ENCODE results near the gene FOXN3.
"Not testable (repeated sequence)": the region's sequence is repeated elsewhere in the genome, so short reads cannot be mapped to it uniquely, and the experiment has no call there.

Gene FOXN3

DNA sequence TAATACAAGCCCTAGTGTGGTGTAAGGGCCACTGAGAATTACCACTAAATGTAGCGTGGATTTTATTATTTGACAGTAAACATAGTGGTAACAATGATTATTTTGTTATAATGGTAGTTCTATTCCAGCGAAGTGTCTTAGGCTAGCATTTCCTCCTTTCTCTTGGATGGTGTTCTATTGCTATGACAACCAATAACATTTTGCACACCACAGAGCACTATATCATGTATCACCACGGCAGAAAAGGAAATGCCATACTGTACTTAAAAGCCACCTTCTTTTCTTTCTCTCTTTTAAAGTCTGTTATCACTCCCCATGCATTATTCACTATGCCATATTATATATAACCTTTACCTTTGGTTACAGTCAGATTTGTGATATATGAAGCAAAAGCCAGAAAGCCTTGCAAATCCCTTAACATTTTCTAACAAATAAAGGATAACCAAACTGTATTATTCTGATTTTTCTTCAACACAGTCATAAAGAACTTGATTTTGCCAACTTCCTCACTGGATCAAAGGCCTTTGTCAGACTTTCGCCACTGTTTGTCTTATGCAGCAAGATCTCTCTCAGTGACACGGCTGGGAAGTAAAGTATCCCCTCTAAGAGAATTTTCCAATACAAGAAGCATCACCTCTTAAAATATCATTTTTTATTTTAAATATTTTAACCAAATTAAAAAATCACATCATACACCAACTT, 195.8 kb downstream of the FOXN3 start:
- no peak for DNase-seq

DNA sequence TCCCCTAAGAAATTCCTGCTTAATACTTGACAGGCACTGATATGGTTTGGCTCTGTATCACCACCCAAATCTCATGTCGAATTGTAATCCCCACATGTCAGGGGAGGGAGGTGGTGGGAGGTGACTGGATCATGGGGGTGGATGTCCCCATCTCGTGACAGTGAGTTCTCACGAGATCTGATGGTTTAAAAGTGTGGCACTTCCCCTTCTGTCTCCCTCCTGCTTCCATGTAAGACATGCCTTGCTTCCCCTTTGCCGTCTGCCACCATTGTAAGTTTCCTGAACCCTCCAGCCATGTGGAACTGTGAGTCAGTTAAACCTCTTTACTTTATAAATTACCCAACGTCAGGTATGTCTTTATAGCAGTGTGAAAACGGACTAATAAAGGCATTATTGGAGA, 198.0 kb downstream of the FOXN3 start:
- DNase-seq = no peak

DNA sequence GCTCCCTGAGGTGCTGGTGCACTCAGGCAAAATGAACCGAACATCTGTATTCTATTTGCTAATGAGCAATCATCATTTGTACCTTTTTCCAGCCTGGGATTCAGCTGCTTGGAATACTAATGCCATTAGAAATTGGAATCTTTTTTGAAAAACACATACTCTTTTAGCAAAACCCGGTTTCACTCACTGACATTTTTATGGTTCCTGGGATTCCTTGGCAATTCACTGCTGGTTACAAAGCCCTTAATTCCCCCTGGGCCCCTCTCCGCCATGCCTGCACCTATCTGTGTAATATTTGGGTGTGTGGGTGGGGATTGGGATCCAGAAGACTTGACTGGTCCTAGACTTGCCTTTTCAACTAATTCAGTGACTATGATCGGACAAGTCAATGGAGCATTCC, 199.1 kb downstream of the FOXN3 start:
- no peak for DNase-seq

DNA sequence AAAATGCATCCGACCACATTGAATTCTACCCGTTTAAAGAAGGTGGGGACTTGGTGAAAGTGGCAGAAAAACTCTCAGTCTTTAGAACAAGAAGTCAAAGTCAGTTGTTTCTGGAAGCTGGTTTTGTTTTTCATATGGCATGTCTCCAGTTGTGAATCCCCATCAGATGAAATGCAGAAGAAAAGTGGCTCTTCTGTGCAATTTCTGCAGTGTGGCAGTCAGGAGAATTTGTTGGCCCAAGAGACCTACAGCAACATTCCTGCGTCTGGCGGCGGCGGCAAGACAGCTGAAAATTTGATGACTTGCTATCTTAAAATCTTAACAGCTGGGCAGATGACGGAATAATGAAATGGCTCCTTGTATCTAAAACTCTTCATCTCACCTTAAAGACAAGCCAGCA, 201.5 kb downstream of the FOXN3 start:
- DNase-seq = no peak

DNA sequence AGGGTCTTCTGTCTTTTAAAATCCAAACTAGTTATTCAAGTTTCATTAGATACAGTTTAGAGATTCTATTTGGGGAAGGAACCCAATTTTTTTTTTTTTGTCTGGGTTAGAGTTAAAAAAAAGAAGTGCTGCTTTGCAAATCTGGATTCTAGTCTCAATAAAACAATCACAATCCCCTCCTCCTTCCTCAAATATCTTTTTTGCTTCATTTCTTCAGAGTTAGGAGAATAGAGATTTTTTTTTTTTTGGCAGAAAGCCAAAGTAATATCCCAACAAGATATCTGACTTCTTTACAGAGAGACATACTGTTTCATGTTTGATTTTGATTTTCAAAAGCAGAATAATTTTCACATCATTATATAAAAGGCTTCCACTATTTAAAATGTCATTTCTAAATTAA, 201.9 kb downstream of the FOXN3 start:
- no peak for DNase-seq

DNA sequence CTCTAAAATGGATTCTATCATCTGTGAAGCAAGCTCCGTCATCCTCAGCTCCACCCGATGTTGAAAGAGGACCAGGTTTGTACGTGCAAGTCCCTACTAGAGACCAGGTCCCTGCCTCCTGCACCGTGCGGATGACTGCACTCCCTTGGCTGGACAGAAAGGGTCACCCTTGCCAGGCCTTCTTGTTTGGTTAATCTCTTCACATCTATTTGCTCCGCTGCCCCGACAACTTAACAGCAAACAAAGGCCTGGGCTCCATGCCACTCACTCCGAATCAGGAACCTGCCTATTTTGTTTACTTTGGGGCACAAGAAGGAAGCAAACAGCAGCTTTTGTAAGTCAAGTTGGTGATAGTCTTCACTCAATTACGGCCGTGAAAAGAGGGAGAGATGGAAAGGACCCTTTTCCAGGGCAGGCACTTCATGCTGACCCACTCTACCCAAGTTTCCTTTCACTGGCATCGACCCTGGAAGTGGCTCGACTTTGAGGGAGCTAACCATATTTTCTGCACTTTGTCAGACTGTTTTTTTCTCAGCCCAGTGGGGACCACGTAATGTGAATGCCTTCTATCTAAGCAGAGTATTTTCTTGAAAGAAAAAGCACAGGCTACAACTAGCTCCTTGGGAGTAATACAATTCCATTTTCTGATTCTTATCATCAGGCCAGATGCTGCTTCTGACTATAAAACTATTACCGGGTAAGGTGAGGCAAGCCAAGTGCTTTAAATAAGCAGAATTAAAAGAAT, 202.6 kb downstream of the FOXN3 start:
- no peak for DNase-seq

DNA sequence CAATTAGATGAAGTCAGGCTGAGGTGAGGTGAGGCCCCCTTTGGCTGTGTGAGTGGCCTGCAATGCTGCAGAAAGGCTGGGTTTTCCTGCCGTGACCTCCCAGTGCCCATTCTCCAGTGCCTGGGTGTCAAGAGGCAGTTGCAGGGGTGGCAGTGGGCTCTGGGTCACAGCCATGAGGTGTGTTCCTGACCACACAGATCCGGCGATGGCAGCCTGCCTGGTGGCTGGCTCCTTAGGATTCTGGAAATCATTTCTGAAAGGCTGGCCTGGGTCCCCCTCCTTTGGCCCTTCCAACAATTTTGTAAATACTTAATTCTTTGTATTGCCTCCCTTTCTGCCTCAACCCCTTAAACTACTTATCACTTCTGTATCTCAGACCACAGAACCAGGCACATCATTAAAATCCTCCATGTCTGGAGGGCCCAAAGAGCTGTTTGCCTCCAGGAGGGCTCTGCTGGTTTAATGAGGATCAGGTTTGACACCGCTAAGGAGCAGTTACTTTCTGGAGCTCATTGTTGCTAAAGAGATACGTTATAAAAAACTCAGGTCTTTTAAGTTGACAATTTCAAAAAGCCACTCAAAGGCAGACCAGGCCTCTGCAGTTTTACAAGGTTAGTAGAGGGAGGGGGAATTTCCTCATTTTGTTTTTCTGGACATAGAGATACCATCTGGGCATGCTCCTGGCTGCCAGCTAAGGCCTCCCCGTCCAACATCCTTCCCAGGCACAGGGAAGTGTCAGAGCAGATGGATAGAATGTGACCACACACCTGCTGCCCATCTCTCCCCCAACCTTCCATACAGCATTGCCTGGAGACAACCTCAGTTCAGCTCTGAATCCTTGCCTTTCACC, 204.4 kb downstream of the FOXN3 start:
- DNase-seq = no peak

GRCh38 chr14:89209558-89209957, 207.5 kb downstream of the FOXN3 start:
- DNase-seq = no peak

DNA sequence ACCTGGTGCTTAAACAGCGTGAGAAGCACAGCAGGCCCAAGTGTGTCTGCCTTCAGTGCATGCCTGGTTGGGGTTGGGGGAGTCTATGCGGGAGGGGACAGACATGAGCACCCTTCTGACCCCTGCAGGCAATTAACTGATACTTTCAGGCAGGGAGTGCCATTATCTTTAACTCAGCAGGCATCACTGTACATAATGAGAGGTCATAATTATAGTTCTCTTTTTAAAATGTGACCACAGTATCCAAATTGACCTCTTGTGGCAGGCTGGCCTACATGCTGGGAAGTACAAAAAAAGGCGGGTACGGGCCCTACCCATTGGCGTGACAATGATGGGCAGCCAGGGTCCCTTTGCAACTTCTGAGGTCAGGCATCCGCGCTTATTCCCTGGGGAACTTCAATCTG, 209.1 kb downstream of the FOXN3 start:
- DNase-seq = no peak

- no peak for DNase-seq
These were observed 210.5 kb downstream of the FOXN3 start for GRCh38 chr14:89206389-89207031.

- no peak for DNase-seq
These were observed 211.8 kb downstream of the FOXN3 start for GRCh38 chr14:89205137-89205740.

DNA sequence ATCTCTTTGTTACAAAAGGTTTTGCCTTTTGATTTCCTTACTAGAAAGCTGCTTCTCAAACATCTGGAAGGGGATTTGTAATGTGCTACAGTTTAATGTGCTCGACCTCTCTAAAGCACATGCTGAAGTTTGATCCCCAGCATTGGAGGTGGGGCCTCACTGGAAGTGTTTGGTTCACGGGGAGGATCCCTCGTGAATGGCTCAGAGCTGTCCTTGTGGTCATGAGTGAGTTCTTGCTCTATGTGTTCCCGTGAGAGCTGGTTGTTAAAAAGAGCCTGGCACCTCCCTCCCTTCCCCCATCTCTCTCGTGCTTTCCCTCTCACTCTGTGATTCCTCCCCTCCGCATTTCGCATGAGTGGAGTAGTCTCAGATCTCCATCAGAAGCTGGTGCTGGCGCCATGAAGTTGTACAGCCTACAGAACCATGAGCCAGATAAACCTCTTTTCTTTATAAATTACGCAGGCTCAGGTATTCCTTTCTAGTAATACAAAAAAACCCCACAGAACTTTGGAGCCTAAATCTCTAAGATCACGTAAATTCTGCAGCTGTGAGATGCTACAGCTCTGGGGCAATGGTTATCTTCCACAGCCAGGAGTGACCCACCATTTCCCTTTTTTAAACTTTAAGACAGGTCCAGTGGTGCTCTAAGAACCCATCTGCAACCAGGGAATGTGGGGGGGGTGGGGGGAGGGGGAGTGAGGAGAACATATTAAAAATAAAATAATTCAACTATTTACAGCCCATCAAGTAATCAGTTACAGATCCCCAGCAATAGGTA, 214.4 kb downstream of the FOXN3 start:
- no peak for DNase-seq

DNA sequence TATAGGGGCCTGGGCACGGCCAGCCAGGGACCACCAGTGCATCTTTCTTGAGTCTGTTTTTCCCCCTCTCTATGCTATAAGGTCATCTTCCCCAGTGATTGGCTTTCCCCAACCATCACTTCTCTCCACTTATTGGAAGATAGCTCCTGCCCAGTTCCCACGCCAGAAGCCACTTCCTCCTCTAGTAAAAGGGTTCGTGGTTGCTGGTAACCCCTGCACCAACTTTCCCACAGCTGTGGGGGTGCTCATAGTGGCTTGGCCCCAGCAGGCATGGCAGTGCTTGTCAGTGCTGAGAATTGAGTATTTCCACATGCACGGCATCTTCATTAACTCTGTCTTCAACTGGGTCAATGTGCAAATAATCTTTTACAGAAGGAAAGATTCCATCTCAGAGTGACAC, 215.4 kb downstream of the FOXN3 start:
- no peak for DNase-seq

DNA sequence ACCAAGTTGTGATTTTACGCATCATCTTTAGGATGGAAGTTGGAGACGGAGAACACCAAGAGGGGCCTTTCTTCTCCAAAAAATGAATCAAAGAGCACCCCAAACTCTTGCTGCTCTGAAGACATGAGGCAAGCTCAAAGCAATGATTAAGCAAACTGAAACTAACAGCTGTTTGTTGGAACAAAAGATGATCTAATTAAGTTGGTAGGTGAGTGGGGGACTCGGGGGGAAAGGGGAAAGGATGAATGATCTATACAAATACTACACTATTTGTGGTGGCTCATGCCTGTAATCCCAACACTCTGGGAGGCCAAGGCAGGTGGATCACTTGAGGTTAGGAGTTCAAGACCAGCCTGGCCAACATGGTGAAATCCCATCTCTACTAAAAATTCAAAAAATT, 217.7 kb downstream of the FOXN3 start:
- DNase-seq = not testable (repeated sequence)

GRCh38 chr14:89198544-89199329, 218.3 kb downstream of the FOXN3 start:
- no peak for DNase-seq

- DNase-seq = no peak
These were observed 219.4 kb downstream of the FOXN3 start for GRCh38 chr14:89197623-89198022.

DNA sequence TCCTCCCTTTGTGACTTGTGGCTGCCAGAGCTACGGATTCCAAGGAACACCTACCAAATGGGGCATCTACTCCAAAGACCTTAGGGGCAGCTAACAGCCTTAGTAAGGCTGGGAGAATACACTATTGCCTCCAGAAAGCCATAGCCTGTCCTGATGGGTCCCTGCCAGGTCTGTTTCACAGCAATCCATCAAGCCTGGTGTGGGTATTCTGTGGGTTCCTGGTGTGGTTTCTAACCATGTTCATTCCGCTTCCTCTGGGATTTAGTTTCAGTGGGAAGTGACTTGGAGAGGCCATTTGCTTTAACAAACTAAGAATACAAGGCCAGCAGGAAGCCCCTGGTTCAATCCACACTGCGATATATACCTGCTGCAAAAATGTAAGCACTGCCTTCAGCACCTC, 220.5 kb downstream of the FOXN3 start:
- DNase-seq = no peak

GRCh38 chr14:89194376-89194775, 222.7 kb downstream of the FOXN3 start:
- DNase-seq = no peak

DNA sequence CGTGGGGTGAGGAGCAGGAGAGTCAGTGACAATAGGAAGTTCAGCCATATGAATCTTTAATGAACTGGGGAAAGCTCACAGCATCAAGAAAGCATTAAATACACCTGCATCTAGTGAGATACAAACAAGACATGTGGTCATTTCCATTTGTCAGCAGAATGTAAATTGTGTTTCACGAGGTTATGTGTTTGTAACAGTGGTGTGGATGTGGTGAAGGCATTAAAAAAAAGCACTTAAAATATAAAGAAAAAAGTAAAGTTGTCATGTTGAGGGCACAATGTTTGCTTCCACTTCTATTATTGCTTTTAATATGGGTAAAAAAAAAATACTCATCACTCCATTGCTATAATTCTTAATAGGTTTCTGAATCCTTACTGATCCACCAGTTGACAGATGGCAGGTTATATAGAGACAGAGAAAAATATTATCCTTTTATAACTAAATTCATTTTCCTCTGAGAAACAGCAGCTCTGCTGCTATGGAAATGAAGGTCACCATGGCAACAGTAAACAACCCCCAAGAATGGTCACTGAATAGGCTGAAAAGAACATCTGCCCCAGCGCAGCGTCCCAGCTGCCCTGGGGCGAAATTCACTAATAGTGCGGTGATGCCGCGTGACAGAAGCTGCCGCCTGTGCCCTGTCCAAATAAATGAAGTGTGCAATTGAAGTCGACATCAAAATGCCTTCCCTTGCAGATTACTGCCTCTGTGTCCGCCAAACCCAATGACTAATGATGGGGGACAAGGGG, 226.1 kb downstream of the FOXN3 start:
- DNase-seq = no peak

DNA sequence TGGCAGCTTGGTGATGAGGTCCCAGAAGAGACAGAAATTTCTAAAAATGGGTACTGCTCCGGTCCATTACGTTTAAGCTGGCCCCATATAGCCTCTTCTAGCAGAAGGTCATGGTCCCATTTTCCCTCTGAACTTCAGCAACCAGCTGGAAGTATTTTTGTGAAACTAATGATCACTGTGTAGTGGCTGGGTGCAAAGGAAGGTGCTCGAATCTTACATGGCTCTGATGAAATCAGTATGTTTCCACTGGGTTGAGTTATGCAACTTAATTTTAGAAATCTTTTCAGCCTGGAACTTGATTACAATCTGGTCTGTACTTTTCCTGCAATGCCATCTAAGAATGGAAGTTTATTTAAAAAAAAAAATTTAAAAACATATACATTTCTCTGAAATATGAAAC, 228.5 kb downstream of the FOXN3 start:
- no peak for DNase-seq

Measured in stimulated activated CD8-positive, alpha-beta memory T cell treated with anti-CD3 and anti-CD28 coated beads, Interleukin-4, amount 100 ng/mL, for 48 hours (primary cell).